HG02588 (cell line): ENCODE results near the gene NFYA.
"Not testable (repeated sequence)": the region's sequence is repeated elsewhere in the genome, so short reads cannot be mapped to it uniquely, and the experiment has no call there.

ENCODE experiments used
- ATAC-seq: cut with Tn5 transposase; IDR thresholded peaks from one replicate; pipeline ENCODE4 v1.9.1; 2021; ENCODE audit warnings: mild to moderate bottlenecking, moderate library complexity; ENCODE audit not compliant: unreplicated experiment

The NFYA gene

GRCh38 chr6:41111017-41111416, 38.2 kb downstream of the NFYA start:
- no peak for ATAC-seq

GRCh38 chr6:41115027-41115426, 42.3 kb downstream of the NFYA start:
- ATAC-seq: not testable (repeated sequence)

- ATAC-seq: no peak
Measured at GRCh38 chr6:41119508-41119907, 46.7 kb downstream of the NFYA start.

DNA sequence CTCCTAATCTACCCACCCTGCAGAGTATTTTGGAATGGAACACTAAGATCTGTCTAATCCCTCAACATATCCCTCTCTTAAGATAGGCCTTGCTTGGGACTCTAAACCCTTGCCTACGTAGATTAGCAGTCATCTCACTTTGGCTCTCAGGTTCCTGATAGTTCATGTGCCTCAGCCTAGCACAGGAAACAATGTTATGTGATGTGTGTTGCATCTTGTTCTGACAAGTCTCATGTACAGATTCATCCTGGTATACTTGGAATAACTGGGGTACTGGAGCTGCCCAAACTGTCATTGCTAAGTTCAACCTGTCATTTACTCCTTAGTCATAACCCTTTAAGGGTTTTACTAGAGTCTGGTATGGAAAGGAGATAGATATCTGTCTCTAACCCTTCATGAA, 47.3 kb downstream of the NFYA start:
- no peak for ATAC-seq

DNA sequence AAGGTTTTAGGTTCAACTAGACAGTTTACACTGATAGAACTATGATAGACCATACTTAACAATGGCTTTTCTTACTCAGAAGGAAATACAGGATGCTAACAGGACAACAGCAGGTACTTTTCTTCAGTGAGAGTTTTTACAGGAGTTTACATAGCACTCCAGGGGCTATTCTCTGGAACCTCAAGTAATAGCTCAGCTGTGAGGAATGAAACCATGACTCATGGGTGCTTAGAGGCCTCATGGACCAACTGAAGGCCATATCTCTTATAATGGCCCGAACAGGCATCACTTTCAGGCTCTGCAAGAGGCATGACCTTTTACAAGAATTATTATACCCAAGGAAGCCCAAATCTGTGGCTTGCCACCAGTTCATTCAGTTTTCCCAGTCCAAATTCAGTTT, 49.6 kb downstream of the NFYA start:
- no peak for ATAC-seq

- ATAC-seq: no peak
Measured at GRCh38 chr6:41122918-41123317, 50.1 kb downstream of the NFYA start.

DNA sequence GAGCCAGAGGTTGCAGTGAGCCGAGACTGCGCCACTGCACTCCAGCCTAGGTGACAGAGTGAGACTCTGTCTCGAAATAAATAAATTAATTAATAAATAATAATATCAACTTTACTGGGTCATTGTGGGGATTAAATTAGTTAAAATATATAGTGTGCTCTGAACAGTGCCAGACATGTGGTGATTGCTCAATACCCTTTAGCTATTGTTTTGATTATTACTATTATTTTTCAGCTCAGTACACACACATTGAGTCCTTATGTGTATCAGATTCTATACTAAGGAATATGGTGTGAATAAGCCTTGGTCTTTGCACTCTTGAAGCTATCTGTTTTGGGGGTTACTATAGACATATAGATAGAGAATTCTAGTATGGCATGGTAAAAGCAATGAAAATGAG, 52.5 kb downstream of the NFYA start:
- no peak for ATAC-seq

DNA sequence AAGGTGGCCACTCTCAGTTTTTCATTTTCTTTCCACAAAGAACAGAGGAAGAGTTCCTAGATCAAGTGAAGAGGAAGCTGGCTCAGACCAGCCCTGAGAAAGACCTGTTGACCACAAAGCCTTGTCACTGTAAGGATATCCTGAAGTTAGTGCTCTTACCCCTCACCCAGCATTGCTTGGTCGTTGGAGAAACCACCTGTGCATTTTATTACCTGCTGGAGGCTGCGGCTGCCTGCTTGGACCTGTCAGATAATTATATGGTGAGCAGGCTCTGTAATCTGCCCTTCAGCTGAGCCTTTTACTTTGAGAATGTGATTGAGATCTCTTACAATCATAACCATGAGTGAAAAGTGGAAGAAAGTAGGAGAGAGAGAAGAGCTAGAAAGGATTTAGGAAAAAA, 59.5 kb downstream of the NFYA start:
- no peak for ATAC-seq

DNA sequence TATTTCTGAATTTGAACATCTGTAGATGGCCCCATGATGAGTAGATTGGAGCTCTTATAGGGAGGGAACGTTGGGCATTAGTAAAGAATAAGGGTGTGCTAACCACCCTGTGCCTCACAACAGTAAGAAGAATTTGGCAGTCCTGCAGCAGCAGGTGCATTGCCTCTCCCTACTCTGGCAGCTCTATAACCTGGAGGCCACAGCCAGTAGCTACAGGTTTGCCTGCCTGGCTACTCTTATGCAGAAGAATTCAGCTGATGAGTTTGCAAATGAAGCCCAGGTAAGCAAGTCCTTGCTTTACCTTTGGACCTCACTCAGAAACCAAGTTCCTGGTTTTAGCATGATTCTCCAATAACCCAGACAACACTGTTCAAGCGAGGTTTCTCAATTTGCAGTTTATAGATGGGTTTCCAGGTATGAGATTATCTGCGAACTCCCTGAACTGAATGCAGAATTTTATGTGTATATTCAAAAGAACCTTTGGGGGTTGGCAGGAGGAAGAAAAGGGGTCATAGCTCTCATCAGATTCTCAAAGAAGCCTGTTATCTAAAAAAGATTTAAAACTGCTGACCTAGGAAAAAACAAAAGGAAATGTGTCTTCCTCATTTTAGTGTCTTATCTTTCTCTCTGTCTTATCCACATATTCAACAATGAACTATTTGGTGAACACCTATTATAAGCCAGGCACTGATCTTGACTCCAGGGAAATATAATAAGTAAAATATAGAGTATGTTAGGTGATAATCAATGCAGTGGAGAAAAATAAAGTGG, 62.5 kb downstream of the NFYA start:
- no peak for ATAC-seq

- ATAC-seq: no peak
Measured at GRCh38 chr6:41136911-41137310, 64.1 kb downstream of the NFYA start.

DNA sequence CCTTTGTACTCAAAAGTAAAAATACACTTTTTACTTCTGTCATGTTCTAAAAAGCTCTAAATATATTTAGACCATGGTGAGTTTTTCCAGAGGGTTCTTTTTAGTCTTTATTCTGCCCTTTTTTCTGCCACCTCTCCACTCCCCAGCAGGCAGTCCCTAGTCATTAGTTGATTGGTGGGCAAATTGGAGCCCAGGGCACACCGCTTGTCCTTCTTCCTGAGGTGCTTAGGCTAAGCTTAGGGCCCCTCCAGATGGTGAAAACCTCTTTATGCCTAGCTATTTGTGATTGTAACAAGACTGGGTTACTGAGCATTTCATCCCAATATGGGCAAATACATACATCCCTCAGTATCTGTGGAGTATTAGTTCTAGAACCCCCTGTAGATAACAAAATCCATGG, 75.1 kb downstream of the NFYA start:
- ATAC-seq: no peak
